Measurements from ENCODE around the gene BCL11A. TPM values are rescaled to one million over a fixed set of nuclear protein-coding genes. Genes with fewer than 3 reads are reported as not detected.

BCL11A gene
- total RNA-seq, 1 donor from 2014 or later: 46.2 TPM

GRCh38 chr2:60512641-60513040 lies 40.8 kb downstream of the BCL11A start:
- no peak for DNase-seq (ENCODE audit: low spot score, unreplicated experiment)
- TF ChIP-seq CTCF (IDR thresholded peaks at IDR 0.05; ENCODE audit: unreplicated experiment): no peak
- Mint-ChIP-seq H3K4me1 (ENCODE audit: low read depth) (peaks cover 12% of the 10 kb centered on the region), H3K9me3 (ENCODE audit: low read depth) (no peaks in the 10 kb centered on the region), H3K27ac (no peak overlapping the region), H3K27me3 (peaks cover 7% of the 10 kb centered on the region), H3K4me3 (ENCODE audit: low read depth) (no peak overlapping the region), H3K36me3 (ENCODE audit: insufficient read depth) (peaks cover 9% of the 10 kb centered on the region)

- TF ChIP-seq CTCF (IDR thresholded peaks at IDR 0.05; ENCODE audit: unreplicated experiment): no peak
- H3K9me3 Mint-ChIP-seq (ENCODE audit: low read depth): no peaks in the 10 kb centered on the region
- peaks cover 9% of the 10 kb centered on the region for H3K36me3 Mint-ChIP-seq (ENCODE audit: insufficient read depth)
- H3K4me3 Mint-ChIP-seq (ENCODE audit: low read depth): no peak overlapping the region
- DNase-seq (ENCODE audit: low spot score, unreplicated experiment): no peak
- H3K27me3 Mint-ChIP-seq: peaks cover 7% of the 10 kb centered on the region
- H3K4me1 Mint-ChIP-seq (ENCODE audit: low read depth): peaks cover 12% of the 10 kb centered on the region
- H3K27ac Mint-ChIP-seq: no peak overlapping the region
Observed at GRCh38 chr2:60512062-60512622, 41.3 kb downstream of the BCL11A start.

GRCh38 chr2:60510713-60511112 lies 42.7 kb downstream of the BCL11A start:
- Mint-ChIP-seq H3K27me3 (peaks cover 3% of the 10 kb centered on the region), H3K36me3 (ENCODE audit: insufficient read depth) (peaks cover 2% of the 10 kb centered on the region), H3K4me1 (ENCODE audit: low read depth) (peaks cover 13% of the 10 kb centered on the region), H3K4me3 (ENCODE audit: low read depth) (no peak overlapping the region), H3K9me3 (ENCODE audit: low read depth) (no peaks in the 10 kb centered on the region), H3K27ac (no peak overlapping the region)
- no peak for TF ChIP-seq CTCF (IDR thresholded peaks at IDR 0.05; ENCODE audit: unreplicated experiment)
- no peak for DNase-seq (ENCODE audit: low spot score, unreplicated experiment)

- no peak overlapping the region for H3K4me3 Mint-ChIP-seq (ENCODE audit: low read depth)
- H3K27me3 Mint-ChIP-seq: peaks cover 3% of the 10 kb centered on the region
- peaks cover 14% of the 10 kb centered on the region for H3K4me1 Mint-ChIP-seq (ENCODE audit: low read depth)
- no peak for TF ChIP-seq CTCF (IDR thresholded peaks at IDR 0.05; ENCODE audit: unreplicated experiment)
- H3K36me3 Mint-ChIP-seq (ENCODE audit: insufficient read depth): peaks cover 2% of the 10 kb centered on the region
- no peaks in the 10 kb centered on the region for H3K9me3 Mint-ChIP-seq (ENCODE audit: low read depth)
- DNase-seq (ENCODE audit: low spot score, unreplicated experiment): no peak
- H3K27ac Mint-ChIP-seq: no peak overlapping the region
Observed at GRCh38 chr2:60509066-60509465, 44.4 kb downstream of the BCL11A start.

GRCh38 chr2:60508339-60508917 lies 45.0 kb downstream of the BCL11A start:
- H3K9me3 Mint-ChIP-seq (ENCODE audit: low read depth): no peaks in the 10 kb centered on the region
- no peak for DNase-seq (ENCODE audit: low spot score, unreplicated experiment)
- no peak for TF ChIP-seq CTCF (IDR thresholded peaks at IDR 0.05; ENCODE audit: unreplicated experiment)
- H3K27ac Mint-ChIP-seq: no peak overlapping the region
- H3K4me1 Mint-ChIP-seq (ENCODE audit: low read depth): peaks cover 13% of the 10 kb centered on the region
- peaks cover under 1% of the 10 kb centered on the region for H3K27me3 Mint-ChIP-seq
- no peak overlapping the region for H3K4me3 Mint-ChIP-seq (ENCODE audit: low read depth)
- peaks cover under 1% of the 10 kb centered on the region for H3K36me3 Mint-ChIP-seq (ENCODE audit: insufficient read depth)

Data from progenitor cell of endocrine pancreas (in vitro differentiated cells).